GM10847 (cell line): ENCODE data around the gene MACROD2.

Experiments used
- POLR2A ChIP-seq: IDR thresholded peaks from 2 replicates; pipeline ENCODE4 v1.6.1; 2011; ENCODE audit not compliant: insufficient read length; ENCODE audit errors: extremely low read depth

Gene MACROD2

DNA sequence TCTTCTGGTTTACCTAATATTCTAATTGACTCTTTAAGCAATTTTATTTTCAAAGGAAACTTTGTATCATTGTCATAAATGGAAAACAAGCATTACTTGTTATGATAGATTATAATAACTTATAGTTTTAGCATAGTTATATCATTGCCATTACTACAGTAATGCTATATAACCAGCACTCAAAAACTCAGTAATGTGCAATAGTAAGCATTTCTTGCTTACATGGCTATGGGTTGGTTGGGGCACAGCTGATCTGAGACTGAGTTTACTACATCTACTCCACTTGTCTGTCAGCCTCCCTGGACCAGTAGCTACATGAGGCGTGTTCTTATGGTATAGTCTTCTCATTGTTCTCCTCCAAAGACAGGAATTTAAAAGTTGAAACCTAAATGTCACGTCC, 1427.7 kb downstream of the MACROD2 start:
- TF ChIP-seq POLR2A: no peak

DNA sequence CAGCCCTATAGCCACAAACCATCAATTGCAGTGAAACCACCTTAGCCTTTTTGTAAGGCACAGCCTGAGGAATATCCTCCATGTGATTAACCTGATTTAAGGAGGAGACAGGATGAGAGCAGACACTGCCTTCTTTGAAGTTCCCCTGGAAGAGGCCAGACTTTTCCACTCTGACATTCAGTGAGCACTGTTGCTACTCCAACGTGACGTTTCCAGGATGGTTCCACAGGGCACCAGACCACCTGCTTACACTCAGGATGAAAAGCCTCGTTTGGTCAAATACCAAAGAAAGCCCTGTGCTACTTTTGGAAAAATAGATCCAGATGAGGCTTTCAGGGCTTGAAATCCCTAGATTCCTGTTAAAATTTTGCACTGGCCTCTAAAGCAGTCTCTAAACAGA, 1444.2 kb downstream of the MACROD2 start:
- no peak for TF ChIP-seq POLR2A

DNA sequence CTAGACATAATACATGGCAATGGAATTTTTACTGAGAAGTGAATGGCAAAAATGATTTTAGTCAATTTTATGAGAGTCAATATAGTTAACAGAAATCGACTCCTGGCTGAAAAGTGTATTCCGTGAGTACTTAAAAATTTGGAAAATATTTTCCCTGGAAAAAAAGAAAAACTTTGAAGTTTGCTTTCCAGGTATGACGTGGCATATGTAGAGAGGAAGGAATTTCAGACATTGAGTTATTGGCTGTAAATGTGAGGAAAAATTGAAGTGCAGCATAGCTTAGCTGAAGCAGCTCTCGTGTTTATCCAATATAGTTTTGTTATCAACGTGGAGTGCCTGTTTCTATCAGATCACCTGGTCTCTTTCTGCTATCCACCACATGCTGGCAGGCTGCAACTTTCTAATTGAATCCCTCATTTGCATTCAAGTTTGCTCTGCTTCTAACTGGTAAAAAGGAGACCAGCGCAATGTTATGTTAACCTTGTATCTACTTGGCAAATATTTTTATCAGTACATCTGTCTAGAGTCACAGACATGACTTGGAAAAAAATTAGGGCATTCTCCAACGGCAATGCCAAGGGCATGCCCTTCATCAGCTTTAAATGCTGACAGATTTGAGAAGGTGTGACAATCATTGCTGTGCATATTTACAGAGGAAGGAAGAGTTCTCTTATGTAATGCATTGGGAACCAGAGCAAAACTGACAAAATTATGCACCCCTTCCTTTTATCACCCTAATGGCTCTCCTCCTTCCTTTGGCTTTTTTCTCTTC, 1444.9 kb downstream of the MACROD2 start:
- no peak for TF ChIP-seq POLR2A

DNA sequence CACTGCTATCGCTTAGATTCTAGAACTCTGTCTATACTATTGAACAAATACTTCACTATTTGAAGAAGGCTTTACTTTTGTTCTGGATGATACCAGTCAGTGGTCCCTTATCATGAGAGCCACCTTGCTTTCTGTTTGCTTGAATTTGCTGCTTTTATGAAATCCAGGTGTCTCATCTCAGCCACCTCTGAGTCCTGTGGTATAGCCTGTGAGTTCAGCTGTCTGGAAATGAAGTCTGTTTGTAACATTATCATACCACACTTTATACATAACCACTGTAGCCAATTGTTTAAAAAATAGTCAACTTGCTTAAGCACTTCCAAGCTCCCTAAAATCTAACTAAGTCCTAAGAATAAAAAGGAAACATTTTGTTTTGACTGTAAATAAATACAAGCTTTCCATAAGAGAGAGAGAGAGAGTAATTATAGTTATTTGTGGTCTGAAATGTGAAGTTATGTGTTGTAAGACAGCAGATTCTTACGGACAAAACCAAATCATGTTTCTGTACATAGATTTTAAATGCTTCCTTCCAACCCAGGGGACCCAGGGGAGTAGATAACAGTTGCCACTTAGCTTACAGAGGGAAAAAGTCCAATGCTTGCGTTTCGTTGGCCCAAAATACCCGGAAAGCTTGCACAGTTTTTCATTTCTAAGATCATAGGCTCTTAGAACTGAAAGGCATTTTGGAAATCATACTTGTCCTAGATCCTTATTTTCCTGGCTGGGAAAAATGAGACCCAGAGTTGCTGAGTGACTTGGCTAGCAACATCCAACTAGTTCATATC, 1449.9 kb downstream of the MACROD2 start:
- no peak for TF ChIP-seq POLR2A

GRCh38 chr20:15446373-15446772, 1451.1 kb downstream of the MACROD2 start:
- no peak for TF ChIP-seq POLR2A

DNA sequence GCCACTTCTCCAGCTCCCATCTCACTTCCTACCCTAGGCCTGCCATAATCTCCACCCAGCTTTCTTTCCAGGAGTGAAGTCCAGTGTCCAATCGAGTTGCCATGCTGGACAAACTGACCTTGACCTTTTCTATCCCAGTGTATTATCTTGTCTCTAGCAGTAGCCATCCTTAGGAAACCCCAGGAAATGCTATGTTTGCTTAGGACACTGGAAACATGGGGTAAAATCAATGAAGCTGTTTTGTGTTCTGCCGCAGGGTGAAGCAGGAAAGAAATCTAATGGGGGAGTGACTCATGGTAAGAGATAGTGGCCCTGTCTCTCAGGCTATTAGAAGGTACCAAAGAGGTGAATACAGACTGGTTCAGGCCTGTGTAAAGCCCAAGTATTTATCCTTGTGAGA, 1452.2 kb downstream of the MACROD2 start:
- TF ChIP-seq POLR2A: no peak

GRCh38 chr20:15449061-15449460, 1453.7 kb downstream of the MACROD2 start:
- no peak for TF ChIP-seq POLR2A

DNA sequence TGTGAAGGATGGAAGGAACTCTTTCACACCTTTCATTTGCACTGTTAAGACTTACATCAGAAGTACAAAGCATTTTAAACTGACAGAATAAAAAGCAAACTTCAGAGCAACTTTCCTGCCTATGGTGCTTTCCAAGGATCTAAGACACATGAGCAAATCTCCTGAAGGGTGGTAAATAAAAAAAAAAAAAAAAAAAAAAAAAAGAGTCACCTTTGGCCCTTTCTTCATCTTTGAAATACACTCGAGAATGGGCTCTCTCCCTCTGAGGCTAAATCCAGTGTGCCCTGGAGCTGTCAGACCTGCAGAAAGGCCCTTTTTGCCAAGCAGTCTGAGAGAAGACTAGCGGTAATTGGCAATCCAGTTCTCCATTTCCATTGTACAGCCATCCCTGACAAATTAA, 1455.9 kb downstream of the MACROD2 start:
- TF ChIP-seq POLR2A: no peak

DNA sequence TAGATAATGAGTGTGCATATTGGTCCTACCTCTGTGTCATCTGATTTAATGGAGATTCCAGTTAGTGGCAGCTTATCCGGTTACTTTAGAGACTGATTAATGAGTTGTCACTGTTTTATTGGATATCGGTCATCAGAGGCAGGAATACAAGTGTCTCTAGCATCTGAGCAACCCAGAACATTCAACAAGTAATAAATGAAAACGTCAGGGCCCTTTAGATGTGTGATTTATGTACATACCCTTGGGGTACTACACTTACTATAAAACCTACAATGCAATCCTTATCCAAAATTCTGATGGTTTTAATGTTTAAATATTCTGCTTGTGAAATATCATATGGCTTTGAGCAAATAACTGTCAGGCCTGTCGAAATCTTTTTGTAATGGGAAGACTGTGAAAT, 1460.0 kb downstream of the MACROD2 start:
- TF ChIP-seq POLR2A: no peak

DNA sequence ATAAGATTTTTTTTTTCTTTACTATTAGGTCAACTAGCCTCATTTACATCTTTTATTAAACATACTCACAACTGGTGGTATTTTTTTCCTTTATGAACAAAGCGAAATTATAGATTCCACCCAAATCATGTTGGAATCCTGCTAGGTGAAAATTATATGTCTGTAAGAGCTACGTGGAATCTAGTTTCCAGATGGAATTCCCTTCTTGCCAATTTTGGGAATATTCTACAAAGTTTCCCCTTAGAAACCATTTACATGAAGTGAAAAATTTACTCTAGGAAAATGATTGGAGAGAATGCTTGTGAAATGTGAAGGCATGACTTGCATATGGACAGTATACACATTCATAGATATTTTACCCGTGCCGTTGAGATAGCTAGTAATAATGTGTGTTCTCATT, 1466.6 kb downstream of the MACROD2 start:
- TF ChIP-seq POLR2A: no peak

- no peak for TF ChIP-seq POLR2A
Observed at GRCh38 chr20:15475483-15475882, 1480.2 kb downstream of the MACROD2 start.

GRCh38 chr20:15476186-15476585, 1480.9 kb downstream of the MACROD2 start:
- TF ChIP-seq POLR2A: no peak

DNA sequence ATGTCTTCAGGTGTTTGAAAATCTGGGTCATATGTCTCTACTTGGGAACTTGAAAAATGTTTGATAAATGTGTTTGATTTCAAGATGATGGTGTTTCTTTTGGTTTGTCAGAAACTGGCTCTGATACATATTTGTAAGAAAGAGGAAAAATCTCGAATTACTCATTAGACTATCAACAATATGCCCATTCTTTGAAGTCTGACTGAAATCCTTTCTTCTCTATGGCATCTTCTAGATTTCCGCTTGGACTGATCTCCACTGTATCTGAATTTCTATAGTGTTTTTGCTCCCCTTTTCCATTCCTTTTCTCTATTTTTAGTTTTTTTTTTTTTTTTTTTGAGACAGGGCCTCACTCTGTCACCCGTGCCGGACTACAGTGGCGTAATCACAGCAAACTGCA, 1481.5 kb downstream of the MACROD2 start:
- TF ChIP-seq POLR2A: no peak

DNA sequence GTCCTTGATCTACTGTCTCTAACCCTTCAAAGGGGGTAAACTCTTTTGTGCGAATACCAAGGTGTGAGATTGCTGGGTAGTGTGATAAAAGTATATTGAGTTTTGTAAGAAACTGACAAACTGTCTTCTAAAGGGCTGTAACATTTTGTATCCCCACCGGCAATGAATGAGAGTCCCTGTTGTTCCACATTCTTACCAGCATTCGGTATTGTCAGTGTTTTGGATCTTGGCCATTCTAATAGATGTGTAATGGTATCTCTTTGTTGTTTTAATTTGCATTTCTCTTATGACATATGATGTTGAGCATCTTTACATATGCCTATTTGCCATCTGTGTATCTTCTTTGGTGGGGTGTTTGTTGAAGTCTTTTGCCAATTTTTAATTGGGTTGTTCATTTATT, 1487.2 kb downstream of the MACROD2 start:
- TF ChIP-seq POLR2A: no peak

DNA sequence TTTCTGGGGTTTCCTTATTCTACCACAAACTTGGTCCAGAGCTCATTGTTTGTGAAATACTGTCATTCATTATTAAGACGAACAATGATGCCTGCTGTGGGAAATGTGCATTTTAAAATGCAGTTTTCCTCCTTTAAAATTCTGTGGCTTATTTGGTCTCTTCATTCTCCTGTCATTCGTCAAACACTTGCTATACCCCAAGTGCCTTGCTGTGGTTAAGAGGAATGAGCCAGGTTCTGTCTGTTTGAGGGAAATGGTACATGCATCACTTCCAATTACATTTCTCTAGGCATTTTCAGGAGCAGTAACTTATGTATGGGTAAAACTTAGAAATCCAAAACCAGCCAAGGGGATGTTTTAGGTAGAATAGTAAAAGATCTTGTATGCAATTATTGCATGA, 1490.2 kb downstream of the MACROD2 start:
- TF ChIP-seq POLR2A: no peak

GRCh38 chr20:15487030-15487429, 1491.7 kb downstream of the MACROD2 start:
- no peak for TF ChIP-seq POLR2A
